Activated T-helper 1 cell treated with anti-CD3 and anti-CD28 coated beads, Interleukin-12 subunit alpha, Interleukin-12 subunit beta, Interleukin-2, Interleukin-4 antibody, amounts not matched to agents 30 ng/mL and 10 ng/mL and 1 ng/mL, durations not matched to agents 14 hours and 24 hours and 36 hours (primary cell): ENCODE data around the gene NOTCH2. TPM values are rescaled to one million over a fixed set of nuclear protein-coding genes. Genes with fewer than 3 reads are reported as not detected.
"Not testable (repeated sequence)": the region's sequence is repeated elsewhere in the genome, so short reads cannot be mapped to it uniquely, and the experiment has no call there.

Experiments used
- DNase-seq: peaks from one replicate; pipeline ENCODE4 v3.0.0; 2021; ENCODE audit warnings: low spot score
- H3K27ac Mint-ChIP-seq: one replicate; pipeline ENCODE4 v1.8.0; 2021; ENCODE audit warnings: mild to moderate bottlenecking, mixed read lengths
- H3K27me3 Mint-ChIP-seq: one replicate; pipeline ENCODE4 v1.8.0; 2022; ENCODE audit warnings: mild to moderate bottlenecking, moderate library complexity, mixed read lengths; ENCODE audit not compliant: insufficient read depth
- H3K36me3 Mint-ChIP-seq: one replicate; pipeline ENCODE4 v1.8.0; 2021; ENCODE audit warnings: low read depth, mixed read lengths
- H3K4me1 Mint-ChIP-seq: one replicate; pipeline ENCODE4 v1.8.0; 2021; ENCODE audit warnings: low read depth, mixed read lengths
- H3K4me3 Mint-ChIP-seq: one replicate; pipeline ENCODE4 v1.8.0; 2021; ENCODE audit warnings: mild to moderate bottlenecking, moderate library complexity, mixed read lengths
- H3K9me3 Mint-ChIP-seq: one replicate; pipeline ENCODE4 v1.8.0; 2021; ENCODE audit warnings: mixed read lengths
- intact Hi-C: fragments of 100-400 bp; cut with micrococcal nuclease; formaldehyde crosslinking; loops from one replicate; pipeline ENCODE4 v1.15.1; 2024
- total RNA-seq: library from RNA; stranded (reverse); gene quantifications from 2 replicates; pipeline ENCODE4 v1.2.3, GENCODE V29; 2022

Gene NOTCH2
- total RNA-seq, 1 donor from 2014 or later, result 110 TPM

DNA sequence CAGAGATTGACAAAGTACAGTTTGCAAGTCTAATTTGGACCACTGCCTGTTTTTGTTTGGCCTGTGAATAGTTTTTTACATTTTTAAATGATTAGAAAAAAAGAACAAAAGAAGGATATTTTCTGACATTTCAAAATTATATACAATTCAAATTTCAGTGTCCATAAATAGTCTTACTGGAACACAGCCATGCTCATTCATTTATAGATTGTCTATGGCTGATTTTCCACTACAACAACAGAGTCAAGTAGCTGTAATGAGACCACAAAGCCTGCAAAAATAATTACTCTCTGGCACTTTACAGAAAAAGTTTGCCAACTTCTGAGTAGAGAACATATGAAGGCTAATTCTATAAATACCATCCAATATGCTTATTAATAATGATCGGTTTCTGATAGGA lies 61.1 kb downstream of the NOTCH2 start:
- H3K4me1 Mint-ChIP-seq, H3K27me3 Mint-ChIP-seq, H3K27ac Mint-ChIP-seq, intact Hi-C loops, DNase-seq, H3K4me3 Mint-ChIP-seq, H3K9me3 Mint-ChIP-seq, H3K36me3 Mint-ChIP-seq: not testable (repeated sequence)

- H3K9me3 Mint-ChIP-seq, H3K36me3 Mint-ChIP-seq, H3K27ac Mint-ChIP-seq, H3K4me1 Mint-ChIP-seq, H3K27me3 Mint-ChIP-seq, DNase-seq, intact Hi-C loops, H3K4me3 Mint-ChIP-seq: not testable (repeated sequence)
These were observed 61.6 kb downstream of the NOTCH2 start for GRCh38 chr1:120007850-120008249.

GRCh38 chr1:120001035-120001434 lies 68.4 kb downstream of the NOTCH2 start:
- H3K9me3 Mint-ChIP-seq, intact Hi-C loops: not testable (repeated sequence)

GRCh38 chr1:119996731-119997312 lies 72.6 kb downstream of the NOTCH2 start:
- H3K36me3 Mint-ChIP-seq, H3K4me1 Mint-ChIP-seq, H3K27ac Mint-ChIP-seq, H3K27me3 Mint-ChIP-seq, H3K4me3 Mint-ChIP-seq, DNase-seq, intact Hi-C loops, H3K9me3 Mint-ChIP-seq: not testable (repeated sequence)

More at GRCh38 chr1:120001035-120001434, 68.4 kb downstream of the NOTCH2 start:
- not testable (repeated sequence) for H3K27ac Mint-ChIP-seq, H3K27me3 Mint-ChIP-seq, DNase-seq, H3K4me3 Mint-ChIP-seq, H3K4me1 Mint-ChIP-seq
- peaks cover 13% of the 10 kb centered on the region for H3K36me3 Mint-ChIP-seq

- not testable (repeated sequence) for H3K4me1 Mint-ChIP-seq, DNase-seq
These were observed 73.5 kb downstream of the NOTCH2 start for GRCh38 chr1:119995975-119996374.

GRCh38 chr1:119988306-119989062 lies 81.0 kb downstream of the NOTCH2 start:
- Mint-ChIP-seq H3K36me3 (peaks cover 40% of the 10 kb centered on the region), H3K4me1 (peaks cover 46% of the 10 kb centered on the region), H3K27me3 (no peaks in the 10 kb centered on the region), H3K9me3 (no peaks in the 10 kb centered on the region), H3K27ac (peak overlapping the region; percentile 59), H3K4me3 (peak overlapping the region; percentile 53)
- DNase-seq, result no peak
- intact Hi-C loops, result loop anchor here (10.0 kb wide), 1 partner anchor 156 kb away; no protein-coding TSS in a partner anchor

More at GRCh38 chr1:119995975-119996374, 73.5 kb downstream of the NOTCH2 start:
- H3K36me3 Mint-ChIP-seq, H3K4me3 Mint-ChIP-seq, H3K27ac Mint-ChIP-seq, H3K9me3 Mint-ChIP-seq, intact Hi-C loops, H3K27me3 Mint-ChIP-seq: not testable (repeated sequence)

GRCh38 chr1:119987686-119988085 lies 81.8 kb downstream of the NOTCH2 start:
- no peaks in the 10 kb centered on the region for H3K9me3 Mint-ChIP-seq
- peak overlapping the region; percentile 53 for H3K4me3 Mint-ChIP-seq
- intact Hi-C loops, result loop anchor here (10.0 kb wide), 1 partner anchor 157 kb away; no protein-coding TSS in a partner anchor

GRCh38 chr1:119987112-119987511 lies 82.3 kb downstream of the NOTCH2 start:
- Mint-ChIP-seq H3K27me3 (no peaks in the 10 kb centered on the region), H3K9me3 (no peaks in the 10 kb centered on the region), H3K4me3 (no peak overlapping the region), H3K36me3 (peaks cover 45% of the 10 kb centered on the region), H3K27ac (no peak overlapping the region), H3K4me1 (peaks cover 51% of the 10 kb centered on the region)
- intact Hi-C loops, result loop anchor here (10.0 kb wide), 1 partner anchor 158 kb away; no protein-coding TSS in a partner anchor
- no peak for DNase-seq

More at GRCh38 chr1:119987686-119988085, 81.8 kb downstream of the NOTCH2 start:
- H3K36me3 Mint-ChIP-seq, result peaks cover 40% of the 10 kb centered on the region
- DNase-seq, result no peak
- H3K27me3 Mint-ChIP-seq, result no peaks in the 10 kb centered on the region
- peak overlapping the region; percentile 59 for H3K27ac Mint-ChIP-seq
- peaks cover 46% of the 10 kb centered on the region for H3K4me1 Mint-ChIP-seq

- peaks cover 56% of the 10 kb centered on the region for H3K4me1 Mint-ChIP-seq
- no peaks in the 10 kb centered on the region for H3K27me3 Mint-ChIP-seq
- intact Hi-C loops, result loop anchor here (10.0 kb wide), 1 partner anchor 159 kb away; no protein-coding TSS in a partner anchor
- H3K36me3 Mint-ChIP-seq, result peaks cover 46% of the 10 kb centered on the region
- H3K9me3 Mint-ChIP-seq, result no peaks in the 10 kb centered on the region
- H3K27ac Mint-ChIP-seq, result peak overlapping the region; percentile 30
- H3K4me3 Mint-ChIP-seq, result no peak overlapping the region
- DNase-seq, result no peak
These were observed 83.4 kb downstream of the NOTCH2 start for GRCh38 chr1:119986007-119986497.

DNA sequence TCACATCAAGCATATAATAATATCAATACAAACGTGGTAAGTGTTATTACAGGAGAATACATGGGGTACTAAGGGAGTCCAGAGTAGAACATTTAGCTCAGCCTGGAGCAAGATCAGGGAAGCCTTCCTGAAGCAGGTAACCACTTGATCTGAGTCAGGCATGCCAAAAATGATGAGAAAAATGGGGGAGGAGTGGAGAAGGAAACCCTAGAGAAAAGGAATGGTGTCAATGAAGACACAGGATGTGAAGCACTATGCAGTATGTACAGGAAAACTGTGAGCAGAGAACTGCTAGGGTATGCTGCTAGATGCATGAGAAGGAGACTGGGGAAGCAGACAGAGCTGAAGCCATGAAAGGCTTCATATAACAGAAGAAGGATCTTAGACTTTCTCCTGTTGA lies 84.7 kb downstream of the NOTCH2 start:
- Mint-ChIP-seq H3K27me3 (no peaks in the 10 kb centered on the region), H3K9me3 (no peaks in the 10 kb centered on the region), H3K27ac (no peak overlapping the region), H3K4me1 (peaks cover 56% of the 10 kb centered on the region), H3K4me3 (no peak overlapping the region), H3K36me3 (peaks cover 46% of the 10 kb centered on the region)
- no peak for DNase-seq
- intact Hi-C loops, result loop anchor here (10.0 kb wide), 1 partner anchor 160 kb away; no protein-coding TSS in a partner anchor

- DNase-seq, result no peak
- H3K9me3 Mint-ChIP-seq, result no peaks in the 10 kb centered on the region
- H3K4me3 Mint-ChIP-seq, result no peak overlapping the region
- H3K27me3 Mint-ChIP-seq, result no peaks in the 10 kb centered on the region
- peaks cover 46% of the 10 kb centered on the region for H3K36me3 Mint-ChIP-seq
- intact Hi-C loops, result loop anchor here (10.0 kb wide), 1 partner anchor 163 kb away; no protein-coding TSS in a partner anchor
- H3K27ac Mint-ChIP-seq, result no peak overlapping the region
- peaks cover 39% of the 10 kb centered on the region for H3K4me1 Mint-ChIP-seq
These were observed 87.3 kb downstream of the NOTCH2 start for GRCh38 chr1:119981986-119982815.

DNA sequence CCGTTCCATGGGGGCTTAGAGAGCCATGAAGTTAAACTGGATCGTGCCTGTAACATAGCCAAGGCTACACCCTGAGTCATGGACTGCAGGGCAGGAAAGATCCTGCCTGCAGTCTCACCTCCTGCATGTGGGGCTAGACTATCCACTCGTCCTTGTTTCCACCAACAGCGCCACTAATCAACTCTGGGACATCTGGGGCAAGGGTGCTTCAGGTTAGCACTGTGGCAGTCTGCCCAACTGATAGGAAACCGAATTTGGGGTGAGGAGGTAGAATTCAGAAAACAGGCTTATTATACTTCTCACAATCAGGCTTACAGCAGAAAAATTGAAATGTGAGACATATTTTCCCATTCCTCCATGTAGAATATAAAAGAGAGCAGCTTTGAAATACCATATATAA lies 88.0 kb downstream of the NOTCH2 start:
- Mint-ChIP-seq H3K4me3 (no peak overlapping the region), H3K27ac (no peak overlapping the region), H3K4me1 (peaks cover 38% of the 10 kb centered on the region), H3K36me3 (peaks cover 41% of the 10 kb centered on the region), H3K27me3 (no peaks in the 10 kb centered on the region), H3K9me3 (no peaks in the 10 kb centered on the region)
- DNase-seq, result no peak
- intact Hi-C loops, result loop anchor here (10.0 kb wide), 1 partner anchor 163 kb away; no protein-coding TSS in a partner anchor
